ENCODE measurements around the gene BEND5.

The BEND5 gene

DNA sequence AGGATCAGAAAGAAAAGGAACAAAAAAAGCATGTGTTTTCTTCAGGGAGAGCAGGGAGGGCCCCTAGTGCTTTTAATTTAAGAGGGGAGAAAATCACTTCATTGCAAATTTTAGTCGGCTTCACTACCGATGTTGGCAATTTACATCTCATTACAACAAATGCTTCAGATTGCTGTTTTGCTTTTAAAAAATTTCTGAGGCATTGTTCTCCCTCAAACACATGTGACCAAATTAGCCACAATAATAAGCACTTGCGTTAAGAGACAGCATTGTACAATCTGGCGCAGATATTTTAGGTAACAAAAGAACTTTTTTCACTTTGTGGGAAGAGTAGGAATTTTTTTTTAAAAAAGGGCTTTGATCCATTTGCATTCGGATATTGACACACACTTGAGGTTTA, 29.8 kb downstream of the BEND5 start:
- Mint-ChIP-seq H3K4me3 (no peak overlapping the region), H3K9me3 (no peaks in the 10 kb centered on the region), H3K27ac (no peak overlapping the region), H3K4me1 (no peaks in the 10 kb centered on the region), H3K36me3 (peaks cover 6% of the 10 kb centered on the region)
- DNase-seq (ENCODE audit: low spot score in 2 of 2) (no peak), ATAC-seq (no peak)

- H3K36me3 Mint-ChIP-seq: peaks cover 12% of the 10 kb centered on the region
- DNase-seq (ENCODE audit: low spot score in 2 of 2): no peak
- no peaks in the 10 kb centered on the region for H3K4me1 Mint-ChIP-seq
- no peak overlapping the region for H3K27ac Mint-ChIP-seq
- H3K4me3 Mint-ChIP-seq: no peak overlapping the region
- no peak for ATAC-seq
- H3K9me3 Mint-ChIP-seq: no peaks in the 10 kb centered on the region
Observed at GRCh38 chr1:48744032-48744431, 32.7 kb downstream of the BEND5 start.

DNA sequence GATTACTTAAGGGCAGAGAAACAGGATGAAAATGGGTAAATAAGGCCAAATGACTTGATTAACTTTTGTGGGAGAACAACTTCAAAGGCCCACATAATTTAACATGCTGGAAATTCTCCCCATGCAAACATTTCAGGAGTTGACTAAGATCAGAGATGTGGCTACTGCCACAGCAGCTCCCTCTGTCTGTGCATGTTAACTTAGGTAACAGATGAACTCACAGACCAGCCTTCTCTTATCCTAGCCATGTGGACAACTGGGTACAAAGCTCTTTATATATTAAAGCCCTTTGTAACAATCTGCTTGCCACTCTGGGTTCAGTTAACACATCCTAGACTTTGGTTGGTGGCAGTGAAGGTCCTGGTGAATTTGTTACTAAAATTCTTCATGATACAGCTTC, 33.2 kb downstream of the BEND5 start:
- Mint-ChIP-seq H3K27ac (no peak overlapping the region), H3K9me3 (no peaks in the 10 kb centered on the region), H3K4me1 (no peaks in the 10 kb centered on the region), H3K36me3 (peaks cover 13% of the 10 kb centered on the region), H3K4me3 (no peak overlapping the region)
- ATAC-seq (no peak), DNase-seq (ENCODE audit: low spot score in 2 of 2) (no peak)

DNA sequence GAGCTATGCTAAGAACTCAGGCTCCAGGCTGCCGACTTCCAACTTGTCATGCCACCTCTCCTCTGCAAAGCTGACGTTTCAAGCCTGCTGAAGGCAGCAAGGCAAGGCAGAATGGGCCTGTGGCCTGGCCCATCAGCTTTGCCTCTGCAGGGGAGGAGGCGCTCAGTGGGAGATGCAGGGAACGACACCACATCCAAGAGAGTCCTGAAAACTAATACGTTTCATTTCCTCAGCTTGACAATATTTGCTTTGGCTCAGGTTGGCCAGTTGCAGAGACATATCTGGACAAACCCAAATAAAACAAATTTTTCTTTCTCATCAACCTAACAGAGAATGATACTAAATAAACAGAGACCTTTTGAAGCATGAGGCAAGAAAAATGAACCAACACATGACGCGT, 35.3 kb downstream of the BEND5 start:
- H3K4me1 Mint-ChIP-seq: no peaks in the 10 kb centered on the region
- peaks cover 8% of the 10 kb centered on the region for H3K36me3 Mint-ChIP-seq
- ATAC-seq (no peak), DNase-seq (ENCODE audit: low spot score in 2 of 2) (no peak)
- no peak overlapping the region for H3K4me3 Mint-ChIP-seq
- H3K9me3 Mint-ChIP-seq: no peaks in the 10 kb centered on the region
- H3K27ac Mint-ChIP-seq: no peak overlapping the region

DNA sequence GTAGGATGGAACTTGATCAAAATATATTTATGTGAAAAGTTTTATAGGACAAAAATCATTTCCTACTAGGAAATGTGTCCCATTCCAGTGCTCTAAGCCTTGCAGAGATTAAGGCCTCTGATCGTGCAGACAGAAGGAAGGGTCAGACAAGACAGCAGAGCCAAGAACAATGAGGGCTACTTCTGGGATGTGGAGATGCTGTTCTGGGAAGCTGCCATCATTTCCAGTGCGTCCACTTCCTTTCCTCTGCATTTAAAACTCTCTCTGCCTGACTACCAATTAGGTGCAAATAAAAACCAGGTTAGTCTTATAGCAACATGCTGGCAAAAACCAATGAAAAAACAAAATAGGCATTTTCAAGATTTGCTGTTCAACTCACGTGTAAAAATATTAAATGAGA, 36.1 kb downstream of the BEND5 start:
- peaks cover 12% of the 10 kb centered on the region for H3K36me3 Mint-ChIP-seq
- no peak overlapping the region for H3K27ac Mint-ChIP-seq
- no peak overlapping the region for H3K4me3 Mint-ChIP-seq

DNA sequence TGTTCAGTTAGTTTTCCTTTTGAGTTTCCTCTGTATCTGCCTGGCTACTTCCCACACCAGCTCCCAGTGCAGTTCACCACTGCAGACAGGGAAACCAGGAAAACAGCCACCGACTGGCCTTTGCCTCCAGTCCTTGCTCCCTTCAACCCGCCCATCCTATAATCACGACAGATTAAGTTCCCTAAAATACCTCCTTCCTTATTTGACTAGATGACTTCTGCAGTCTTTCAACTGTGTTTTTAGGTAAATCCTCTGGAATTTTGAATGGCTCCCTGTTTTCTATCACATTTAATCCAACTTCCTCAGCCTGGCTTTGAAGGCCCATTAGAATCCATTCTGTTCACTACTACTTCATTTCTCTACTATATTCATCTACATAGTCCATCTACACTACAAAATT, 37.6 kb downstream of the BEND5 start:
- DNase-seq (ENCODE audit: low spot score in 2 of 2) (no peak), ATAC-seq (no peak)
- Mint-ChIP-seq H3K4me3 (no peak overlapping the region), H3K4me1 (no peaks in the 10 kb centered on the region), H3K27ac (no peak overlapping the region), H3K9me3 (no peaks in the 10 kb centered on the region), H3K36me3 (peaks cover 14% of the 10 kb centered on the region)

More for the DNA sequence above, 36.1 kb downstream of the BEND5 start:
- H3K4me1 Mint-ChIP-seq: no peaks in the 10 kb centered on the region
- ATAC-seq (no peak), DNase-seq (ENCODE audit: low spot score in 2 of 2) (no peak)
- no peaks in the 10 kb centered on the region for H3K9me3 Mint-ChIP-seq

GRCh38 chr1:48738356-48738755, 38.3 kb downstream of the BEND5 start:
- H3K36me3 Mint-ChIP-seq: peaks cover 14% of the 10 kb centered on the region
- ATAC-seq: no peak
- H3K27ac Mint-ChIP-seq: no peak overlapping the region

GRCh38 chr1:48735796-48736195, 40.9 kb downstream of the BEND5 start:
- H3K27ac Mint-ChIP-seq: no peak overlapping the region
- DNase-seq (ENCODE audit: low spot score in 2 of 2): no peak
- H3K36me3 Mint-ChIP-seq: peaks cover 14% of the 10 kb centered on the region
- ATAC-seq: no peak
- H3K9me3 Mint-ChIP-seq: no peaks in the 10 kb centered on the region
- no peak overlapping the region for H3K4me3 Mint-ChIP-seq
- H3K4me1 Mint-ChIP-seq: no peaks in the 10 kb centered on the region

More at GRCh38 chr1:48738356-48738755, 38.3 kb downstream of the BEND5 start:
- H3K4me1 Mint-ChIP-seq: no peaks in the 10 kb centered on the region
- DNase-seq (ENCODE audit: low spot score in 2 of 2): no peak
- no peaks in the 10 kb centered on the region for H3K9me3 Mint-ChIP-seq
- no peak overlapping the region for H3K4me3 Mint-ChIP-seq

DNA sequence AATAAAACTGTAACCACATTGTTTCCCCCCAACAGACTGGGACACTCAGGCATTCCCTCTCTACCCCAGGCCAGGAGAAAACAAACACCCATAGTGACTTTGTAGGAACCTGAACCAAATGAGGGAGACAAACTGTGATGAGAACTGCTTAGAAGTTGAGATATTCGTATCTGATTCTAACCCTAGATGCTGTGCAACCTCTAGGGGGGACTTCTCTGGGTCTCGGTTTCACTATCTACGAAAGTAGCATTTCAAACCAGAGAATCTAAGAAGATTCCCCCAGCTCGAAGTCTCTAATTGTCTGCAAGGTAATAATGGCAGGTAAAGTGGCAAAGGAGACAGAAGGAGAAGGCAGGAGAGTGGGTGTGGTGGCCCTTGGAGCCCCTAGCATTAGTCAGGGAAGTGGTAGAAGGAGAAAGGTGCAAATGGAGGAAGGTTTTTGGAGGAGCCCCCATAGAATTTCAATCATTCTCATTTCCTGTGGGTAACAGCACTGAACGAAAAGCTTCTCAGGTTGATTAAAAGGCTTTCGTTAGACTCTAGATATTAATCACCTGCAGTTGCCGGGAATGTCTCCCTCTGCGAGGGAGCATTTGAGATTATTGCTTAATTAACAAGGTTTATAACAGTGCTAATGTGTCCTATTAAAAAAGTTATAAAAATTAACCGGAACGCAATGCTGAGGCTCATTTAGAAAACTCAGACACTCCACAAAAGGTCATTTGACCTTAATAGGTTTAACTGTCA, 46.4 kb downstream of the BEND5 start:
- H3K4me1 Mint-ChIP-seq: peaks cover 6% of the 10 kb centered on the region

DNA sequence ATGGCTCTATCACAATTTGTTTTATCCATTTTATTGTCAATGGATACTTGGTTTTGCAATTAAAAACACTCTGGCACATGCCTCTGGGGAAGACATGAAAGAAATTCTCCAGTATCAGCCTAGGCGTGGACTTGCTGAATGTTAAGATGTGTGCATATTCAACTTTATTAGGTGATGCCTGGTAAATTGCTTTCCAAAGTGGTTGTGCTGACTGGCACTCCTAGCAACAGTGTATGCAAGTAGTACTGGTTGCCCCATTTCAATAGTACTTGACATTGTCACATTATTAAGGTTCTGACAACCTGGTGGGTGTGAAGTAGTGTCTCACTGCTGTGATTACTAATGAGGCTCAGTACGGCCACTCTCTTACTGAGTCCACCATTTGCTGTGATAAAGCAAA, 48.1 kb downstream of the BEND5 start:
- ATAC-seq (no peak), DNase-seq (ENCODE audit: low spot score in 2 of 2) (no peak)
- peaks cover 6% of the 10 kb centered on the region for H3K4me1 Mint-ChIP-seq
- no peaks in the 10 kb centered on the region for H3K9me3 Mint-ChIP-seq
- no peak overlapping the region for H3K4me3 Mint-ChIP-seq
- H3K27ac Mint-ChIP-seq: no peak overlapping the region
- H3K36me3 Mint-ChIP-seq: peaks cover 11% of the 10 kb centered on the region

More for the DNA sequence above, 46.4 kb downstream of the BEND5 start:
- Mint-ChIP-seq H3K9me3 (no peaks in the 10 kb centered on the region), H3K27ac (no peak overlapping the region), H3K36me3 (peaks cover 11% of the 10 kb centered on the region), H3K4me3 (no peak overlapping the region)
- DNase-seq (ENCODE audit: low spot score in 2 of 2): no peak
- peak; percentile 34 for ATAC-seq

DNA sequence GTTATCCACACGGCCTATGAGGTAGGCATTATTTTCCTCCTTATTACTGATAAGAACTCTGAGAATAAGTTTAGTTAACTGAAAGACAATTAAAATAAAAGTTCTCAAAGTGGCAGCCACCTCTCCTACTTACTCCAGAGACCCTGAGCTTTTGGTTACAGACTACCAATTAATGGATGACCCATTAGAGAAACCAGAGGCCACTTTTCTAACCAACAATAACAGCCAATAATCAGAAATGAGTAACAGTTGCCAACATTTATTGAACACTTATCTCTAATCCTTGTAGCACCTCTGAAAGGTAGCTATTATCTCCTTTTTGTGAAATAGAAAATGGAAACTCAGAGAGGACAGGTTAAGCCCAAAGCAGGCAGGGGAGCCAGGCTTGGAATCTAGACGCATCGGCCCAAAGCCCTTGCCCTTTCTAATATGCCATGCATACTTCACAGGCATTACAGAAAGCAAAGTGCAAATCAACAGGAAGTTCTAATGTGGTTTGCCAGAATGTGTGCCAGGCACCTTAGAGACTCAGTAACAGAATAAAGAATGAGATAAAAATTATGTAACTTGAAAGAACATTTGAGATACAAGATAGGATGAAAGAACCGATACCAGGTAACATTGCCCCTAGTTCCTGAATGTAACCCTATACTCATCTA, 50.0 kb downstream of the BEND5 start:
- Mint-ChIP-seq H3K9me3 (no peaks in the 10 kb centered on the region), H3K27ac (no peak overlapping the region), H3K36me3 (peaks cover 11% of the 10 kb centered on the region), H3K4me1 (peaks cover 6% of the 10 kb centered on the region), H3K4me3 (no peak overlapping the region)
- DNase-seq (ENCODE audit: low spot score in 2 of 2) (no peak), ATAC-seq (no peak)

- no peak overlapping the region for H3K27ac Mint-ChIP-seq
Observed at GRCh38 chr1:48726139-48726538, 50.6 kb downstream of the BEND5 start.

GRCh38 chr1:48725341-48726046, 51.2 kb downstream of the BEND5 start:
- peaks cover 6% of the 10 kb centered on the region for H3K4me1 Mint-ChIP-seq
- H3K27ac Mint-ChIP-seq: no peak overlapping the region
- ATAC-seq (no peak), DNase-seq (ENCODE audit: low spot score in 2 of 2) (no peak)
- no peak overlapping the region for H3K4me3 Mint-ChIP-seq
- no peaks in the 10 kb centered on the region for H3K9me3 Mint-ChIP-seq
- H3K36me3 Mint-ChIP-seq: peaks cover 11% of the 10 kb centered on the region

More at GRCh38 chr1:48726139-48726538, 50.6 kb downstream of the BEND5 start:
- ATAC-seq (no peak), DNase-seq (ENCODE audit: low spot score in 2 of 2) (no peak)
- H3K36me3 Mint-ChIP-seq: peaks cover 11% of the 10 kb centered on the region
- peaks cover 6% of the 10 kb centered on the region for H3K4me1 Mint-ChIP-seq
- no peaks in the 10 kb centered on the region for H3K9me3 Mint-ChIP-seq
- H3K4me3 Mint-ChIP-seq: no peak overlapping the region

GRCh38 chr1:48720929-48721328, 55.8 kb downstream of the BEND5 start:
- Mint-ChIP-seq H3K4me3 (no peak overlapping the region), H3K36me3 (no peaks in the 10 kb centered on the region), H3K4me1 (no peaks in the 10 kb centered on the region), H3K27ac (no peak overlapping the region), H3K9me3 (no peaks in the 10 kb centered on the region)
- no peak for ATAC-seq
- DNase-seq (ENCODE audit: low spot score in 2 of 2): no peak

DNA sequence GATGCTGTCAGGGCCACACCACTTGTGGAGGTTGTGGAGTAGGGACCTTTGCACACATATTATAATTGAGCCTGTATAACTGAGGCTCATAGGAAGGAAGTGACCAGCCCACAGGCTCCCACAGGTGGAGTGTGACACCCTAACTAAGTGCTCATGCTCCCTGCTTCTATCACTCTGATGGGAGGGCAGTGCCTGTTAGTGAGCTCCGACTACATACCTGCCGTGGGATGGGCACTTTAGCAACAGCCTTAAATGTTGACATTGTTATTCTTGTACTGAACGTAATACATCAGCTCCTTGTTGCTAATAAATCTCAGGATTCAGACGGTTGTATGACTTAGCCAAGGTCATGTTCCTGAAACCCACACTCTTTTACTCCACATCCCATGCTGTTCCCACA, 58.0 kb downstream of the BEND5 start:
- H3K27ac Mint-ChIP-seq: no peak overlapping the region
- H3K9me3 Mint-ChIP-seq: no peaks in the 10 kb centered on the region
- ATAC-seq (no peak), DNase-seq (ENCODE audit: low spot score in 2 of 2) (no peak)
- no peak overlapping the region for H3K4me3 Mint-ChIP-seq
- H3K36me3 Mint-ChIP-seq: no peaks in the 10 kb centered on the region
- H3K4me1 Mint-ChIP-seq: no peaks in the 10 kb centered on the region

All from stimulated activated effector memory CD8-positive, alpha-beta T cell treated with anti-CD3 and anti-CD28 coated beads, Interleukin-12 subunit alpha, Interleukin-12 subunit beta, amount 100 ng/mL, for 72 hours (primary cell).